ENCODE measurements around the gene IL4R. TPM values are rescaled to one million over a fixed set of nuclear protein-coding genes. Genes with fewer than 3 reads are reported as not detected.
"Not testable (repeated sequence)": the region's sequence is repeated elsewhere in the genome, so short reads cannot be mapped to it uniquely, and the experiment has no call there.

Gene IL4R
- 100 to 1,000 TPM; 117 to 120 TPM for total RNA-seq
- 10 to 100 TPM; 18.8 to 49.4 (median 34.7) TPM for polyA plus RNA-seq
- 117 to 428 (median 154) reads per million in 6 experiments for total RNA-seq

GRCh38 chr16:27313422-27314160 is at the start of gene IL4R:
Gene IL4R (plus strand): TSS chr16:27313974. CDS start chr16:27340204, 26,230 bp downstream.
- peaks cover 34 to 54% (median 48%) of the 10 kb centered on the region in 4 donors for H3K4me1 Mint-ChIP-seq
- H3K9me3 Mint-ChIP-seq = no peaks in the 10 kb centered on the region
- peak; percentile 66 for ATAC-seq

GRCh38 chr16:27264151-27264550 is 49.6 kb upstream of the IL4R start:
- ATAC-seq = no peak
- Mint-ChIP-seq H3K36me3 (peaks cover 0 to 15% (median 8%) of the 10 kb centered on the region in 3 donors), H3K4me1 (peaks cover 38 to 80% (median 69%) of the 10 kb centered on the region in 4 donors), H3K27me3 (no peaks in the 10 kb centered on the region), H3K4me3 (no peak overlapping the region), H3K9me3 (no peaks in the 10 kb centered on the region), H3K27ac (peak overlapping the region in 7 of 10 donors; percentile 3 to 81 (median 64))
- DNase-seq = no peak
- POLR2A ChIA-PET = interaction anchor here (1.0 kb wide), 1 partner anchor 9 kb away, joined by 4 read pairs; no protein-coding TSS in a partner anchor

More at GRCh38 chr16:27313422-27314160, at the start of gene IL4R:
- Mint-ChIP-seq H3K4me3 (peak within 1 kb of the TSS; percentile 83 to 94 (median 91)), H3K36me3 (peaks cover 0 to 2% (median 0%) of the 10 kb centered on the region in 3 donors), H3K27ac (peak within 1 kb of the TSS; percentile 92 to 97 (median 96)), H3K27me3 (no peaks in the 10 kb centered on the region)
- DNase-seq = peak; percentile 41 to 73 (median 63)
- POLR2A ChIA-PET = interaction anchor here (1.8 kb wide), 1 partner anchor 78 kb away, joined by 8 read pairs; no protein-coding TSS in a partner anchor

DNA sequence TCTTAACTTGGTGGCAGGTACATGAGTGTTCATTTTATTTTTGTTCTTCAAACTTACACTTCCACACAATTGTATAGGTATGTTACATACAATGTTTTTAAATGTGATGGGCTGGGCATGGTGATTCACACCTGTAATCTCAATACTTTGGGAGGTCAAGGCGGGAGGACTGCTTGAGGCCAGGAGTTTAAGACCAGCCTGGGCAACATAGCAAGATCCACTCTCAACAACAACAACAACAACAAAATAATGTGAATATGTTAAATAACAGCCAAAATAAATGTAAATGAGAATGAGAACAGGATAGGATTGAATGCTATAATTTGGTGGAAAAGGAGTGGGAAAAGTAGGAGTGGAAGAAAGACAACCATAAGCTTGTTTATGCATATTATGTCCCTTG is 47.8 kb upstream of the IL4R start:
- DNase-seq = no peak
- Mint-ChIP-seq H3K36me3 (peaks cover 0 to 15% (median 6%) of the 10 kb centered on the region in 3 donors), H3K9me3 (no peaks in the 10 kb centered on the region), H3K4me1 (peaks cover 40 to 85% (median 74%) of the 10 kb centered on the region in 4 donors), H3K27ac (peak overlapping the region in 9 of 10 donors; percentile 25 to 83 (median 53)), H3K27me3 (no peaks in the 10 kb centered on the region), H3K4me3 (peak overlapping the region in 4 of 10 donors; percentile 12 to 40 (median 18))
- ATAC-seq = no peak
- POLR2A ChIA-PET = no interaction called here

DNA sequence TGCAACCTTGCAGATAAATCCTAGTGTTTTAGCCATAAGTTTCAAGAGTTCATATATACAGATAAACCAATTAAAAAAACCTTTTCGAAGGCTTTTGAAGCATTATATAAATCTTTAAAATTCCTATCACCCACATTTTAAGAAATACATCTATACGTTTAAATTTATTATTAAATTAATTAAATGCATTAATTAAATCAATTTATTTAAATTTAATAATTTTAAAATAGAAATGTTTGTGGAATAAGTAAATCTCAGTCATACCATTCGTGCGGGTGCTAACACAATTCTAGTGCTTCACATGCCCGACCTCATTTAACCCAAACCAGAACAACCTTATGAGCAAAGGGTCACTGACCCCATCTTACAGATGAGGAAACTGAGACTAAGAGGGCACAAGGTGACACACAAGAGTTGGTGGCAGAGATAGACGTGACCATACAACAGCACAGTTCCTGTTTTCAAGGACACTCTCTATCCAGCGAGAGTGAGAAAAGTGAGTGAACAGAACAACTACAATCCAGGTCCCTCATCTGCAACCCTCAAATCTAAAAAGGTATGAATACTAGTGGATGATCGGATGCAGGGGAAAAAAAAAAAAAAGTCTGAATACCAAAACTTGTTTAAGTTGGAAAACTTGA is 46.6 kb upstream of the IL4R start:
- peaks cover 41 to 85% (median 76%) of the 10 kb centered on the region in 4 donors for H3K4me1 Mint-ChIP-seq
- ATAC-seq = no peak
- H3K9me3 Mint-ChIP-seq = no peaks in the 10 kb centered on the region
- H3K36me3 Mint-ChIP-seq = peaks cover 0 to 15% (median 6%) of the 10 kb centered on the region in 3 donors
- POLR2A ChIA-PET = interaction anchor here (1.3 to 1.6 kb wide), 2 partner anchors 13 to 36 kb away, joined by 3 to 5 read pairs; no protein-coding TSS in a partner anchor
- no peaks in the 10 kb centered on the region for H3K27me3 Mint-ChIP-seq
- H3K27ac Mint-ChIP-seq = peak overlapping the region; percentile 7 to 100 (median 98)
- peak overlapping the region; percentile 92 to 100 (median 98) for H3K4me3 Mint-ChIP-seq
- no peak for DNase-seq

DNA sequence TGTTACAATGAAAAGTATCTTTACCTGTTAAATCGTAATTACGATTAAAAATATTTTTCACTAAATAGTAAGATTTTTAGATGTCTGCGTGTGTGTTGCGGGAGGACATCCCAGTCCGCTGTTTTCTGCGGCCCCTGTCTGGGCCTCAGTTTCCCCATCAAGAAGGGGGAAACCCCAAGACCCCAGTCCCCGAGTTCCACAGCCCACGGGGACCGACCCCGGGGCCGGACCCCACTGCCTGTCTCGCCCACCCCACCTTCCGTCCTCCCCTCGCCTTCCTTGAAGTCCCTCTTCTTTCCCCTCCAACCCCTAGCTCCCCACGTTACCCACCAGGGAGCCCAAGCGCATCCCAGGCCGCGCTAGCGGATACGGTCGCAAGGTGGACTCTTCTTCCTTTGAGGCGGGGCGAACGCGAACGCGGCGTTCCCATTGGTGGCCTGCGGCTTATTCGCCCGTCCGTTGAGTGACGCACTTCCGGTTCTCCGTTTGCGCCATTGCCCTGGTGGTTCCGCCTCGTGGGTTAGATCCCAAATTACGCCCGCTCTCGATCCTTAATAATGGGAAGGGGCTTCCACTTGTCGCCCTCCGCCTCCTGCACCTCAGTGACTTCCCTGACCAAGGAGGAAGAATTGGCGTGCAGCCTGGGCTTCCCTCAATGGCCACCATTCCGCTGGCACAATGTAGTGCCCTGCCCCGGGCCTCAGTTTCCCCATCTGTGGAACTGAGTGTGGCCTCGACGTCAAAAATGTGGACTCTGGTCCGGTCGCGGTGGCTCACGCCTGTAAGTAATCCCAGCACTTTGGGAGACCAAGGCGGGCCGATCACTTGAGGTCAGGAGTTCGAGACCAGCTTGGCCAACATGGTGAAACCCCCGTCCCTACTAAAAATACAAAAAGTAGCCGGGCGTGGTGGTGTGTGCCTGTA is 45.1 kb upstream of the IL4R start, which contains the start of gene NSMCE1:
NSMCE1 (minus strand) TSS at position 397 of the 924 bp plus-strand sequence. CDS start 11,202 bp downstream, outside the sequence.
- peak within 1 kb of the TSS; percentile 98 to 100 (median 99) for H3K27ac Mint-ChIP-seq
- peak within 1 kb of the TSS; percentile 92 to 100 (median 98) for H3K4me3 Mint-ChIP-seq
- peaks cover 0 to 7% (median 2%) of the 10 kb centered on the region in 3 donors for H3K36me3 Mint-ChIP-seq
- POLR2A ChIA-PET = interaction anchor here (0.6 to 3.4 kb wide), 7 partner anchors 15 to 99 kb away, joined by 3 to 36 read pairs (median 4); no protein-coding TSS in a partner anchor
- no peaks in the 10 kb centered on the region for H3K27me3 Mint-ChIP-seq
- peak; percentile 85 to 98 (median 94) for DNase-seq
- no peaks in the 10 kb centered on the region for H3K9me3 Mint-ChIP-seq
- peaks cover 40 to 82% (median 73%) of the 10 kb centered on the region in 4 donors for H3K4me1 Mint-ChIP-seq
- peak; percentile 98 to 99 for ATAC-seq

DNA sequence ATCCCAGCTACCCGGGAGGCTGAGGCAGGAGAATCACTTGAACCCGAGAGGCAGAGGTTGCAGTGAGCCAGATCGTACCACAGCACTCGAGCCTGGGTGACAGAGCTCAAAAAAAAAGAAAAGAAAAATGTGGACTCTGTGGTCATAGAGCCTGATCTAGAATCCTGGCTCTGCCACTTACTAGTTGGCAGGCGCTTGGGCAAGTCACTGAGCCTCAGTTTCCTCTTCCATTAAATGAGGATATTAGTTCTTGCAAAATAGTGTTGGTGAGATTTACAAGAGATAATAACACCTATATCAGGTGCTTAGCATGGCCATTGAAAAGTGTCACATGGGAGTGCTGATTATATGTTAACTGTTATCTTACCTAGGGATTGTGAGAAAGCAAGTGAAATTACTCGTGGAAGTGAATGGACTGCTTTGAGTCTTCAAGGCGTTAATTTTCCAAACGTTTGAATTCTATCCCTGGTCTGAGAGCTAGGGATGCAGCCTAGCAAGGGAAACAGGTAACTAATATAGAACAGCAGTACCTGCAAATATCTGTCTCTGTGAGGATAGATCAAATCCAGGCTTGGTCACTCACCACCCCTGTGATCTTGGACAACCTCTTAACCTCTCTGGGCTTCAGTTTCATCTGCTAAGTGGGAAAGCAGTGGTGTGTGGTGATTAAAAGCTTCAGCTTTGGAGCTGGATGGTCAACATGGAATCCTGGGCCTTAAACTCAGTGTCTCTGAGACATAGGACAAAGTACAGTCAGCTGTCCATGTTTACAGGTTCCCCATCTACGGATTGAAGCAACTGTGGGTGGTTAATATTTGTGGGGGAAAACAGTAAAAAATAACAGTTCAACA is 44.2 kb upstream of the IL4R start:
- peak overlapping the region; percentile 92 to 100 (median 98) for H3K4me3 Mint-ChIP-seq
- no peaks in the 10 kb centered on the region for H3K9me3 Mint-ChIP-seq
- POLR2A ChIA-PET = interaction anchor here (1.4 to 3.4 kb wide), 3 partner anchors 34 to 98 kb away, joined by 3 to 36 read pairs (median 4); no protein-coding TSS in a partner anchor
- no peak for DNase-seq
- no peaks in the 10 kb centered on the region for H3K27me3 Mint-ChIP-seq
- peaks cover 44 to 81% (median 75%) of the 10 kb centered on the region in 4 donors for H3K4me1 Mint-ChIP-seq
- H3K36me3 Mint-ChIP-seq = peaks cover 0 to 3% (median 0%) of the 10 kb centered on the region in 3 donors
- no peak for ATAC-seq
- peak overlapping the region; percentile 98 to 100 (median 99) for H3K27ac Mint-ChIP-seq

GRCh38 chr16:27270349-27270748 is 43.4 kb upstream of the IL4R start:
- Mint-ChIP-seq H3K4me1 (peaks cover 43 to 79% (median 71%) of the 10 kb centered on the region in 4 donors), H3K27me3 (no peaks in the 10 kb centered on the region), H3K9me3 (no peaks in the 10 kb centered on the region), H3K4me3 (peak overlapping the region in 3 of 10 donors; percentile 23 to 62 (median 50)), H3K36me3 (peaks cover 0 to 3% (median 0%) of the 10 kb centered on the region in 3 donors), H3K27ac (peak overlapping the region in 8 of 10 donors; percentile 32 to 99 (median 76))
- DNase-seq (no peak), ATAC-seq (no peak)
- POLR2A ChIA-PET = interaction anchor here (3.4 kb wide), 1 partner anchor 35 kb away, joined by 36 read pairs; no protein-coding TSS in a partner anchor

DNA sequence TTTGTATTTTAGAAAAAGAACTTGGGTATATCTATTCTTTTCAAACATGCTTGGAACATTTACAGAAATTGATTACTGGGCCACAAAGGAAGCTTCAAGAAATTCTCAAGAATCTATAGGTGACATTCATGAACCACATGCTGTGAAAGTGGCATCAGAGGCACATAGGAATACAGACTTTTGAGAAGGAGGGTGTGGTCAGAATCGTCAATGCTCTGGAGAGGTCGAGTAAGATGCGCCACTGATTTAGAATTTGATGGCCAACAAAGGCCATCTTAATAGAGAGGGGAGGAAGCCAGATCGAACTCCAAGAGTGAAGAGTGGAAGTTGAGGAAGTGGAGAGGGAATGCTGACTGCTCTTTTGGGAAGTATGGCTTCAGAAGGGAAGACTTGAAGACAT is 41.7 kb upstream of the IL4R start:
- Mint-ChIP-seq H3K9me3 (no peaks in the 10 kb centered on the region), H3K27ac (peak overlapping the region in 9 of 10 donors; percentile 57 to 95 (median 84)), H3K4me1 (peaks cover 37 to 77% (median 61%) of the 10 kb centered on the region in 4 donors), H3K4me3 (peak overlapping the region in 8 of 10 donors; percentile 32 to 68 (median 58)), H3K36me3 (no peaks in the 10 kb centered on the region), H3K27me3 (no peaks in the 10 kb centered on the region)
- POLR2A ChIA-PET = interaction anchor here (2.5 to 5.3 kb wide), 2 partner anchors 31 to 36 kb away, joined by 10 to 54 read pairs; no protein-coding TSS in a partner anchor
- no peak for DNase-seq
- no peak for ATAC-seq

DNA sequence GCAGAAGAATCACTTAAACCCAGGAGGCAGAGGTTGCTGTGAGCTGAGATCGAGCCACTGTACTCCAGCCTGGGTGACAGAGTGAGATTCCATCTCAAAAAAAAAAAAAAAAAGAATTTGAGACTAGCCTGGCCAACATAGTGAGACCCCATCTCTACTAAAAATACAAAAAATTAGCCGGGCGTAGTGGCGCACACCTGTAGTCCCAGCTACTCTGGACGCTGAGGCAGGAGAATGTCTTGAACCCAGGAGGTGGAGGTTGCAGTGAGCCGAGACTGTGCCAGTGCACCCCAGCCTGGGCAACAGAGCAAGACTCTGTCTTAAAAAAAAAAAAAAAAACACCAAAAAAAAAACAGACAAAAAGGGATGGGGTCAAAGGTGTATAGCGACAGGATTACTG is 41.1 kb upstream of the IL4R start:
- POLR2A ChIA-PET = interaction anchor here (0.8 to 5.3 kb wide), 5 partner anchors 8 to 95 kb away, joined by 3 to 54 read pairs (median 4); no protein-coding TSS in a partner anchor
- H3K4me3 Mint-ChIP-seq = peak overlapping the region in 2 of 10 donors; percentile 65 to 82
- H3K9me3 Mint-ChIP-seq, H3K36me3 Mint-ChIP-seq, ATAC-seq, H3K27me3 Mint-ChIP-seq, DNase-seq: not testable (repeated sequence)
- peak overlapping the region in 5 of 10 donors; percentile 14 to 94 (median 76) for H3K27ac Mint-ChIP-seq
- H3K4me1 Mint-ChIP-seq = peaks cover 34 to 71% (median 55%) of the 10 kb centered on the region in 4 donors

GRCh38 chr16:27273330-27273669 is 40.5 kb upstream of the IL4R start:
- POLR2A ChIA-PET = interaction anchor here (0.8 to 5.3 kb wide), 7 partner anchors 9 to 95 kb away, joined by 3 to 54 read pairs (median 4); no protein-coding TSS in a partner anchor
- ATAC-seq = no peak
- H3K27ac Mint-ChIP-seq = peak overlapping the region; percentile 76 to 94 (median 86)
- H3K36me3 Mint-ChIP-seq = no peaks in the 10 kb centered on the region
- H3K27me3 Mint-ChIP-seq = no peaks in the 10 kb centered on the region
- H3K4me3 Mint-ChIP-seq = peak overlapping the region in 9 of 10 donors; percentile 63 to 85 (median 72)
- no peak for DNase-seq
- peaks cover 30 to 66% (median 49%) of the 10 kb centered on the region in 4 donors for H3K4me1 Mint-ChIP-seq
- no peaks in the 10 kb centered on the region for H3K9me3 Mint-ChIP-seq
